Kidney capillary endothelial cell (primary cell): ENCODE results near the gene CCDC87.
"Not testable (repeated sequence)": the region's sequence is repeated elsewhere in the genome, so short reads cannot be mapped to it uniquely, and the experiment has no call there.

Experiments
- DNase-seq: peaks from one replicate; pipeline ENCODE4 v3.0.0-alpha.2; 2018; ENCODE audit warnings: low spot score

The CCDC87 gene

GRCh38 chr11:66592457-66593302, at the start of gene CCDC87, which contains the start of gene CCS:
CCDC87 (minus strand) TSS chr11:66593063; CDS start chr11:66593015, 48 bp downstream.
CCS (plus strand) TSS chr11:66593185; CDS start chr11:66593262, 77 bp downstream.
- peak; percentile 98 for DNase-seq

- DNase-seq = no peak
These were observed 49.0 kb upstream of the CCDC87 start for GRCh38 chr11:66641834-66642233.

GRCh38 chr11:66639814-66640340, 47.0 kb upstream of the CCDC87 start:
- not testable (repeated sequence) for DNase-seq

GRCh38 chr11:66639066-66639813, 46.4 kb upstream of the CCDC87 start:
- DNase-seq = peak; percentile 44

GRCh38 chr11:66638177-66639065, 45.6 kb upstream of the CCDC87 start, which contains the start of gene RBM4:
RBM4 (plus strand) TSS chr11:66638703; CDS start chr11:66639712, 1,009 bp downstream.
- peak; percentile 99 for DNase-seq

GRCh38 chr11:66637557-66638176, 44.8 kb upstream of the CCDC87 start:
- no peak for DNase-seq

- no peak for DNase-seq
These were observed 43.5 kb upstream of the CCDC87 start for GRCh38 chr11:66636411-66636810.

- DNase-seq = no peak
These were observed 40.1 kb upstream of the CCDC87 start for GRCh38 chr11:66632952-66633351.

- no peak for DNase-seq
These were observed 39.0 kb upstream of the CCDC87 start for GRCh38 chr11:66631883-66632282.

- DNase-seq = no peak
These were observed 36.5 kb upstream of the CCDC87 start for GRCh38 chr11:66629356-66629755.

GRCh38 chr11:66628061-66628603, 35.3 kb upstream of the CCDC87 start:
- no peak for DNase-seq

GRCh38 chr11:66626926-66627325, 34.1 kb upstream of the CCDC87 start:
- DNase-seq = no peak

- DNase-seq = no peak
These were observed 33.5 kb upstream of the CCDC87 start for GRCh38 chr11:66626382-66626781.

- no peak for DNase-seq
These were observed 32.9 kb upstream of the CCDC87 start for GRCh38 chr11:66625752-66626149.

GRCh38 chr11:66625041-66625751, 32.3 kb upstream of the CCDC87 start:
- DNase-seq = no peak

GRCh38 chr11:66624450-66624849, 31.6 kb upstream of the CCDC87 start:
- DNase-seq = no peak

- DNase-seq = no peak
These were observed 26.3 kb upstream of the CCDC87 start for GRCh38 chr11:66619080-66619554.

GRCh38 chr11:66617155-66617834, 24.4 kb upstream of the CCDC87 start:
- no peak for DNase-seq

GRCh38 chr11:66616379-66617154, 23.7 kb upstream of the CCDC87 start, which contains the start of gene RBM14:
RBM14 (plus strand) TSS chr11:66616630; CDS start chr11:66616721, 91 bp downstream.
- DNase-seq = peak; percentile 99
